GM18907 (cell line): ENCODE data around the gene PLCG1.

ENCODE experiments used
- ATAC-seq: cut with Tn5 transposase; IDR thresholded peaks from one replicate; pipeline ENCODE4 v1.9.1; 2021; ENCODE audit warnings: mild to moderate bottlenecking, moderate library complexity; ENCODE audit not compliant: unreplicated experiment

The PLCG1 gene

GRCh38 chr20:41204304-41205265 lies 67.2 kb downstream of the PLCG1 start:
- no peak for ATAC-seq

GRCh38 chr20:41205313-41205712 lies 68.0 kb downstream of the PLCG1 start:
- ATAC-seq, result no peak

GRCh38 chr20:41213150-41213820 lies 75.9 kb downstream of the PLCG1 start:
- ATAC-seq, result no peak

- ATAC-seq, result no peak
Observed at GRCh38 chr20:41214202-41214601, 76.9 kb downstream of the PLCG1 start.

- ATAC-seq, result no peak
Observed at GRCh38 chr20:41214666-41215065, 77.3 kb downstream of the PLCG1 start.

GRCh38 chr20:41217422-41217821 lies 80.1 kb downstream of the PLCG1 start:
- ATAC-seq, result no peak

GRCh38 chr20:41218466-41218865 lies 81.1 kb downstream of the PLCG1 start:
- no peak for ATAC-seq

- ATAC-seq, result no peak
Observed at GRCh38 chr20:41219824-41220223, 82.5 kb downstream of the PLCG1 start.

- ATAC-seq, result no peak
Observed at GRCh38 chr20:41221614-41222218, 84.4 kb downstream of the PLCG1 start.

GRCh38 chr20:41222296-41222695 lies 85.0 kb downstream of the PLCG1 start:
- ATAC-seq, result no peak

GRCh38 chr20:41222703-41223102 lies 85.4 kb downstream of the PLCG1 start:
- no peak for ATAC-seq

- ATAC-seq, result no peak
Observed at GRCh38 chr20:41223112-41223511, 85.8 kb downstream of the PLCG1 start.

- no peak for ATAC-seq
Observed at GRCh38 chr20:41224281-41224680, 86.9 kb downstream of the PLCG1 start.

GRCh38 chr20:41225091-41225490 lies 87.7 kb downstream of the PLCG1 start:
- no peak for ATAC-seq

GRCh38 chr20:41226426-41226825 lies 89.1 kb downstream of the PLCG1 start:
- no peak for ATAC-seq
